Endodermal cell (in vitro differentiated cells): Measurements from ENCODE around the gene ARID5B. TPM values are rescaled to one million over a fixed set of nuclear protein-coding genes. Genes with fewer than 3 reads are reported as not detected.

Experiments
- DNase-seq: peaks from one replicate; pipeline ENCODE4 v3.0.0-alpha.2; 2017
- H3K27ac ChIP-seq: 2 replicates; pipeline ENCODE4 v1.5.1; 2013; ENCODE audit warnings: mild to moderate bottlenecking, low read depth, low read length, moderate library complexity
- H3K27me3 ChIP-seq: 2 replicates; pipeline ENCODE4 v1.6.1; 2013; ENCODE audit warnings: mild to moderate bottlenecking, low read length, moderate library complexity; ENCODE audit not compliant: insufficient read depth, control insufficient read depth, poor library complexity, severe bottlenecking
- H3K36me3 ChIP-seq: 2 replicates; pipeline ENCODE4 v1.7.0; 2013; ENCODE audit warnings: mild to moderate bottlenecking, low read length, moderate library complexity; ENCODE audit not compliant: control insufficient read depth, insufficient read depth
- H3K4me1 ChIP-seq: one replicate; pipeline ENCODE4 v1.7.0; 2013; ENCODE audit warnings: low read length; ENCODE audit not compliant: control insufficient read depth, insufficient read depth
- H3K4me3 ChIP-seq: 2 replicates; pipeline ENCODE4 v1.5.1; 2013; ENCODE audit warnings: mild to moderate bottlenecking, low read length, moderate library complexity
- H3K9ac ChIP-seq: 2 replicates; pipeline ENCODE4 v1.6.1; 2013; ENCODE audit warnings: mild to moderate bottlenecking, low read length, moderate library complexity; ENCODE audit not compliant: poor library complexity, severe bottlenecking; ENCODE audit errors: extremely low read depth
- H3K9me3 ChIP-seq: 2 replicates; pipeline ENCODE4 v1.6.1; 2013; ENCODE audit warnings: mild to moderate bottlenecking, low read length, moderate library complexity; ENCODE audit not compliant: control insufficient read depth
- H3K27ac Mint-ChIP-seq: 2 replicates; pipeline ENCODE4 v1.8.0; 2020; ENCODE audit warnings: mixed read lengths
- H3K27me3 Mint-ChIP-seq: 2 replicates; pipeline ENCODE4 v1.8.0; 2021; ENCODE audit warnings: mild to moderate bottlenecking, mixed read lengths; ENCODE audit not compliant: insufficient read depth
- H3K36me3 Mint-ChIP-seq: 2 replicates; pipeline ENCODE4 v1.8.0; 2020; ENCODE audit warnings: low read depth, mixed read lengths
- H3K4me1 Mint-ChIP-seq: 2 replicates; pipeline ENCODE4 v1.8.0; 2020; ENCODE audit warnings: mixed read lengths
- H3K4me3 Mint-ChIP-seq: 2 replicates; pipeline ENCODE4 v1.8.0; 2020; ENCODE audit warnings: mild to moderate bottlenecking, moderate library complexity, mixed read lengths
- H3K9me3 Mint-ChIP-seq: 2 replicates; pipeline ENCODE4 v1.8.0; 2020; ENCODE audit warnings: mild to moderate bottlenecking, mixed read lengths
- WGBS, 2 experiments: methylation state at CpG; one replicate each; pipeline versions ENCODE4 v1.1.5 to v1.1.7; 2013; ENCODE audit warnings: missing lambda C conversion rate in 2 of 2, mixed read lengths in 1 of 2; ENCODE audit not compliant: insufficient coverage in 1 of 2, insufficient read length in 1 of 2; 5-methylcytosine and 5-hydroxymethylcytosine counted together
- total RNA-seq, 2 donors: library from RNA; stranded (reverse); fragmentation: NEBNext Ultra II Directional in 1 of 2; extraction: Animal tissue kit (Norgen Biotek cat#: 25700) in 1 of 2; gene quantifications; 2 replicates in 1 of 2; 3 replicates in 1 of 2; pipeline ENCODE4 v1.2.1, GENCODE V29; 2021
- TF ChIP-seq, protein P1 (sequence below): fragments of 200-600 bp; sonication (generic); conservative IDR thresholded peaks from 2 replicates; pipeline ENCODE4 v1.5.0; 2021; ENCODE audit warnings: antibody characterized with exemption, mild to moderate bottlenecking

Gene ARID5B
- total RNA-seq, 2 donors from 2014 or later = 1.2 to 1.8 TPM

DNA sequence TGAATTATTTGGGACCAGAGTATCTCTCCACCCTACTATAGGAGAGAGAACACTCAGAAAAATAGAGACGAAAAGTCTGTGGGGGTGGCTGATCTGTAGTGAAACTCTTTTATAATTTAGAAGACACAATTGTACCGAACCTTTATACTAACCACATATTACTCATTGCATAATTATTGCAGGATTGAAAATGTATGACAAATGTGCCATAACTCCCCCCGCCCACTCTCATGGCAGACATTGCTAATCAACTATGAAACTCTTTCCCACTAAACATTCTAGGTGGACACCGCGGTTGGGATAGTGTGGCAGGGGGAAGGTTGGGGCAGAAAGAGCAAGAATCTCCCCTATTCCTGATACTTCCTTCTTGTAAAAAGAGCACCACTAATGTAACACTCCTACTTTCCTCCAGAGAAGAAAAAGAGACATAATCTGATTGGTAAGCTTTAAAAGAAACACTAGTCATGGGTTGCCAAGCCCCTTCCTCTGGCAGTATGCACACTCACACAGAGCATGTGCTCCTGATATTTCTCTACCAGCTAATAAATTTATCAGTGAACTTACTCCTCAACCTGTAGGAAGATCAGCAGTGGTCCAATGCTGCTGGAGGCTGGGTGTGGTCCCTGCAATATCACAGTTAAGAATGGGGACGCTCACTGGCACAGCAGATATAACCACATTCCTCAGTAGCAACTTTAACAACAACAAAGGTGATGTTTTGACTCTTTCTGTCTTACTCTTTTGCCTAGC, 18.7 kb upstream of the ARID5B start:
- Histone ChIP-seq H3K9me3 (no peaks in the 10 kb centered on the region), H3K36me3 (no peaks in the 10 kb centered on the region), H3K27me3 (no peaks in the 10 kb centered on the region), H3K4me3 (no peak overlapping the region), H3K27ac (no peak overlapping the region), H3K9ac (no peak overlapping the region), H3K4me1 (no peaks in the 10 kb centered on the region)
- Mint-ChIP-seq H3K9me3 (no peaks in the 10 kb centered on the region), H3K4me1 (peaks cover 10% of the 10 kb centered on the region), H3K27me3 (peaks cover 7% of the 10 kb centered on the region), H3K36me3 (no peaks in the 10 kb centered on the region), H3K4me3 (no peak overlapping the region), H3K27ac (no peak overlapping the region)
- WGBS, 2 experiments = 94% methylated on average over 5 of the region's 6 CpGs; no CpG with 5 or more reads in 1 of the 2 experiments
- no peak for DNase-seq
- TF ChIP-seq, protein P1, sequence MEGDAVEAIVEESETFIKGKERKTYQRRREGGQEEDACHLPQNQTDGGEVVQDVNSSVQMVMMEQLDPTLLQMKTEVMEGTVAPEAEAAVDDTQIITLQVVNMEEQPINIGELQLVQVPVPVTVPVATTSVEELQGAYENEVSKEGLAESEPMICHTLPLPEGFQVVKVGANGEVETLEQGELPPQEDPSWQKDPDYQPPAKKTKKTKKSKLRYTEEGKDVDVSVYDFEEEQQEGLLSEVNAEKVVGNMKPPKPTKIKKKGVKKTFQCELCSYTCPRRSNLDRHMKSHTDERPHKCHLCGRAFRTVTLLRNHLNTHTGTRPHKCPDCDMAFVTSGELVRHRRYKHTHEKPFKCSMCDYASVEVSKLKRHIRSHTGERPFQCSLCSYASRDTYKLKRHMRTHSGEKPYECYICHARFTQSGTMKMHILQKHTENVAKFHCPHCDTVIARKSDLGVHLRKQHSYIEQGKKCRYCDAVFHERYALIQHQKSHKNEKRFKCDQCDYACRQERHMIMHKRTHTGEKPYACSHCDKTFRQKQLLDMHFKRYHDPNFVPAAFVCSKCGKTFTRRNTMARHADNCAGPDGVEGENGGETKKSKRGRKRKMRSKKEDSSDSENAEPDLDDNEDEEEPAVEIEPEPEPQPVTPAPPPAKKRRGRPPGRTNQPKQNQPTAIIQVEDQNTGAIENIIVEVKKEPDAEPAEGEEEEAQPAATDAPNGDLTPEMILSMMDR = no peak

DNA sequence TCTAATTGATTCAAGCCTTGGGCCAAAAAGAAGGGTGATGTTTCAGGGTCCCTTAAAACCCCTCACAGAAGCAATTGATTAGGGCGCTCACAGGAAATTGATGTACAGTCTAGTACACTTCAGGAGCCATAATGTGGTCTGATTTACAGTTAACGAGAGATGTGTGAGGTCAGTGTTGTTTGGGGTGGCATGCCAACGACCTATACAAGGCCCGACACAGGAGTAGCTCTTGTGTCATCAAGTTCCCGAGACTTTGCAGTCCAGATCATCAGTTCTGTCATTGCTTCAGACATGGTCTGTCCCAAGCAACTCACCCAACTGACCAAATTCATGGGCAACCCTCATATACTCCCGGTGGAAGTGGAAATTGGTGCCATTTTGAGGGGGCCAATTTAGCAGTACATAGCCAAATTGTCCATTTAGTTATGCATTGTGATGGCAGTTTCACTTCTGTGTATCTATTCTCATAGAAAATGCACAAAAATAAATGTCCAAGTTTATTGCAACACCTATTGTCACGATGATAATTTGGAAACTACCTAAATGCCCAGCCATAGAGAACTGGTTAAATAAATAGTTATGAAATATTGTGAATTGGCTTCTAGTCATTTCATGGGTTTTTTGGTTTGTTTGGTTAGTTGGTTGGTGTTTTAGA, 18.0 kb upstream of the ARID5B start:
- WGBS, 2 experiments = 90 to 96% methylated on average over 6 to 7 of the region's 7 CpGs
- peaks cover 7% of the 10 kb centered on the region for H3K27me3 Mint-ChIP-seq
- H3K9me3 Mint-ChIP-seq = no peaks in the 10 kb centered on the region
- no peaks in the 10 kb centered on the region for H3K36me3 Mint-ChIP-seq
- TF ChIP-seq, protein P1 = no peak
- Histone ChIP-seq H3K4me3 (no peak overlapping the region), H3K27me3 (no peaks in the 10 kb centered on the region), H3K36me3 (no peaks in the 10 kb centered on the region), H3K27ac (no peak overlapping the region), H3K4me1 (no peaks in the 10 kb centered on the region), H3K9me3 (no peaks in the 10 kb centered on the region), H3K9ac (no peak overlapping the region)
- no peak overlapping the region for H3K27ac Mint-ChIP-seq
- no peak for DNase-seq
- peaks cover 10% of the 10 kb centered on the region for H3K4me1 Mint-ChIP-seq
- no peak overlapping the region for H3K4me3 Mint-ChIP-seq

DNA sequence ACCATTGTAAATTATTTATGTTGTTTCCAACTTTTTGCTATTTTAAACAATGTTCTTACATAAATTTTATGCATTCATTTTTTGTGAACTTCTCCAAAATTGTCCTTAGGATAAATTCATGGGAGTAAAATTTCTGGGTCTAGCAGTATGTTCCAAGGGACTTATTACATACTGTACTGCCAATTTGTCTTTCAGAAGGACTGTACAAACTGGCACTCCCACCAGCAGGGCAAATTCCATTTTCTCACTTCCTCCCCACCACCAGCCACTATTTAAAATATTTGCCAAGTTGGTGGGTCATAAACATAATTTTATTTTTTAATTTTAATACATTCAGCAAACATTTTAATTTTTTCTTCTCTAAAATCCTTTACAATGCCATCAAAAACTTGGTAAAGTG, 13.7 kb upstream of the ARID5B start:
- no peak for DNase-seq
- H3K27ac Mint-ChIP-seq = no peak overlapping the region
- peaks cover 7% of the 10 kb centered on the region for H3K27me3 Mint-ChIP-seq
- H3K9me3 Mint-ChIP-seq = no peaks in the 10 kb centered on the region
- H3K4me1 Mint-ChIP-seq = peaks cover 10% of the 10 kb centered on the region
- H3K9ac ChIP-seq = no peak overlapping the region
- H3K36me3 ChIP-seq = no peaks in the 10 kb centered on the region
- TF ChIP-seq, protein P1 = no peak
- H3K36me3 Mint-ChIP-seq = no peaks in the 10 kb centered on the region
- no peaks in the 10 kb centered on the region for H3K27me3 ChIP-seq
- no peak overlapping the region for H3K4me3 Mint-ChIP-seq
- no peak overlapping the region for H3K4me3 ChIP-seq
- no peaks in the 10 kb centered on the region for H3K9me3 ChIP-seq
- H3K4me1 ChIP-seq = no peaks in the 10 kb centered on the region
- H3K27ac ChIP-seq = no peak overlapping the region
